IMR-90 (cell line): ENCODE data around the gene RHPN2. TPM values are rescaled to one million over a fixed set of nuclear protein-coding genes. Genes with fewer than 3 reads are reported as not detected.

Experiments used
- ATAC-seq: fragments of 200-7000 bp; cut with Tn5 transposase; 2 replicates; pipeline ENCODE4 v1.9.1; 2020; ENCODE audit warnings: low read depth, mild to moderate bottlenecking, moderate library complexity
- BruUV-seq: library from RNA; stranded (reverse); fragments of 400-500 nt; replicated peaks from 2 replicates; lab custom pipeline; 2021; lab: Mats Ljungman, UMichigan
- CTCF ChIA-PET: fragments of 300-600 bp; formaldehyde crosslinking; extraction: SDS; loops from one replicate; lab custom pipeline; 2021; ENCODE audit warnings: antibody characterized with exemption; lab: Yijun Ruan, JAX
- POLR2A ChIA-PET: fragments of 300-600 bp; sonication (Branson Sonifier 250); formaldehyde crosslinking; loops from one replicate; lab custom pipeline; 2022; ENCODE audit warnings: antibody characterized with exemption; ENCODE audit not compliant: unreplicated experiment; lab: Charles Lee
- DNase-seq: peaks from one replicate; pipeline ENCODE4 v3.0.0; 2013
- H2AFZ ChIP-seq: replicated peaks from 2 replicates; pipeline ENCODE3; 2013; ENCODE audit warnings: low read length, mild to moderate bottlenecking; ENCODE audit not compliant: poor library complexity
- H2AK5ac ChIP-seq: 2 replicates; pipeline ENCODE4 v1.6.1; 2013; ENCODE audit warnings: low read depth, low read length, inconsistent platforms
- H2AK9ac ChIP-seq: replicated peaks from 2 replicates; pipeline ENCODE3; 2013; ENCODE audit warnings: mild to moderate bottlenecking, low read depth, low read length, moderate library complexity; ENCODE audit not compliant: poor library complexity
- H2BK120ac ChIP-seq: 2 replicates; pipeline ENCODE4 v1.6.1; 2013; ENCODE audit warnings: low read depth, low read length, inconsistent platforms
- H2BK15ac ChIP-seq: 3 replicates; pipeline ENCODE4 v1.6.1; 2013; ENCODE audit warnings: low read depth, low read length, inconsistent platforms
- H2BK20ac ChIP-seq: 2 replicates; pipeline ENCODE4 v1.6.1; 2013; ENCODE audit warnings: low read depth, mild to moderate bottlenecking, inconsistent platforms, low read length, moderate library complexity
- H2BK5ac ChIP-seq: 2 replicates; pipeline ENCODE4 v1.6.1; 2013; ENCODE audit warnings: mild to moderate bottlenecking, low read depth, low read length, inconsistent platforms; ENCODE audit not compliant: poor library complexity, severe bottlenecking
- H3K14ac ChIP-seq: replicated peaks from 2 replicates; pipeline ENCODE4 v1.6.1; 2013; ENCODE audit warnings: low read depth, low read length, inconsistent platforms
- H3K18ac ChIP-seq: 2 replicates; pipeline ENCODE4 v1.6.1; 2013; ENCODE audit warnings: low read depth, low read length, control low read depth
- H3K23ac ChIP-seq: 2 replicates; pipeline ENCODE4 v1.6.1; 2013; ENCODE audit warnings: low read depth, low read length, inconsistent platforms
- H3K27ac ChIP-seq: 2 replicates; pipeline ENCODE4 v1.5.1; 2013; ENCODE audit warnings: mild to moderate bottlenecking, control low read depth, low read length; ENCODE audit not compliant: insufficient read depth
- H3K27me3 ChIP-seq: 2 replicates; pipeline ENCODE4 v1.6.1; 2013; ENCODE audit warnings: low read length; ENCODE audit not compliant: control insufficient read depth, insufficient read depth
- H3K36me3 ChIP-seq: 2 replicates; pipeline ENCODE4 v1.6.1; 2013; ENCODE audit warnings: low read length, mixed read lengths; ENCODE audit not compliant: control insufficient read depth, insufficient read depth
- H3K4ac ChIP-seq: 2 replicates; pipeline ENCODE4 v1.6.1; 2013; ENCODE audit warnings: low read depth, low read length, inconsistent platforms
- H3K4me1 ChIP-seq: 2 replicates; pipeline ENCODE4 v1.6.1; 2013; ENCODE audit warnings: low read length, mixed read lengths; ENCODE audit not compliant: control insufficient read depth, insufficient read depth
- H3K4me2 ChIP-seq: 2 replicates; pipeline ENCODE4 v1.6.1; 2013; ENCODE audit warnings: low read depth, mild to moderate bottlenecking, control low read depth, low read length, moderate library complexity
- H3K4me3 ChIP-seq: 2 replicates; pipeline ENCODE4 v1.5.1; 2013; ENCODE audit warnings: low read depth, mild to moderate bottlenecking, control low read depth, low read length, moderate library complexity; ENCODE audit not compliant: insufficient read depth
- H3K56ac ChIP-seq: 2 replicates; pipeline ENCODE4 v1.6.1; 2013; ENCODE audit warnings: low read length, inconsistent platforms; ENCODE audit not compliant: insufficient read depth; ENCODE audit errors: extremely low read depth
- H3K79me1 ChIP-seq, 2 experiments: 2 replicates each; pipeline ENCODE4 v1.6.1; 2013; ENCODE audit warnings: low read length in 2 of 2, inconsistent platforms in 1 of 2, low read depth in 1 of 2
- H3K9ac ChIP-seq: 2 replicates; pipeline ENCODE4 v1.6.1; 2013; ENCODE audit warnings: low read depth, low read length, control low read depth
- H3K9me1 ChIP-seq: 2 replicates; pipeline ENCODE4 v1.6.1; 2013; ENCODE audit warnings: low read length, inconsistent platforms; ENCODE audit not compliant: insufficient read depth
- H3K9me3 ChIP-seq: 2 replicates; pipeline ENCODE4 v1.6.1; 2013; ENCODE audit warnings: low read length; ENCODE audit not compliant: control insufficient read depth, insufficient read depth
- H4K20me1 ChIP-seq: 2 replicates; pipeline ENCODE4 v1.6.1; 2013; ENCODE audit warnings: low read length, inconsistent platforms; ENCODE audit not compliant: insufficient read depth
- H4K5ac ChIP-seq: 2 replicates; pipeline ENCODE4 v1.6.1; 2013; ENCODE audit warnings: mild to moderate bottlenecking, low read depth, low read length, control low read depth
- H4K8ac ChIP-seq, 2 experiments: 2 replicates each; pipeline ENCODE4 v1.6.1; 2013; ENCODE audit warnings: low read depth in 2 of 2, low read length in 2 of 2, control low read depth in 1 of 2, inconsistent platforms in 1 of 2
- H4K91ac ChIP-seq: 2 replicates; pipeline ENCODE4 v1.6.1; 2013; ENCODE audit warnings: low read depth, low read length, inconsistent platforms; ENCODE audit not compliant: insufficient read depth
- BHLHE40 ChIP-seq: fragments of 150-350 bp; IDR thresholded peaks from 2 replicates; pipeline ENCODE4 v1.6.1; 2016; ENCODE audit warnings: mild to moderate bottlenecking, low read depth, low read length
- CEBPB ChIP-seq: IDR thresholded peaks from 2 replicates; pipeline ENCODE4 v1.6.1; 2012; ENCODE audit warnings: low read depth, low read length, improper control_type of control experiment
- CHD1 ChIP-seq: IDR thresholded peaks from 2 replicates; pipeline ENCODE4 v1.6.1; 2012; ENCODE audit warnings: low read depth, low read length, improper control_type of control experiment
- FOS ChIP-seq: fragments of 150-350 bp; IDR thresholded peaks from 2 replicates; pipeline ENCODE4 v1.6.1; 2016; ENCODE audit warnings: low read depth, low read length
- MAFK ChIP-seq: IDR thresholded peaks from 2 replicates; pipeline ENCODE4 v1.6.1; 2012; ENCODE audit warnings: low read depth, low read length, improper control_type of control experiment
- MAZ ChIP-seq: IDR thresholded peaks from 2 replicates; pipeline ENCODE4 v1.6.1; 2012; ENCODE audit warnings: low read depth, mild to moderate bottlenecking, low read length, improper control_type of control experiment, moderate library complexity, borderline replicate concordance
- MXI1 ChIP-seq: IDR thresholded peaks from 2 replicates; pipeline ENCODE4 v1.6.1; 2012; ENCODE audit warnings: low read depth, mild to moderate bottlenecking, low read length, moderate library complexity, borderline replicate concordance
- NFE2L2 ChIP-seq: fragments of 150-350 bp; IDR thresholded peaks from 2 replicates; pipeline ENCODE4 v1.6.1; 2016; ENCODE audit warnings: low read depth, mild to moderate bottlenecking, low read length
- POLR2A ChIP-seq: IDR thresholded peaks from 2 replicates; pipeline ENCODE4 v1.6.1; 2012; ENCODE audit warnings: mild to moderate bottlenecking, low read depth, low read length
- RAD21 ChIP-seq: IDR thresholded peaks from 2 replicates; pipeline ENCODE4 v1.6.1; 2012; ENCODE audit warnings: low read length, improper control_type of control experiment
- RCOR1 ChIP-seq: IDR thresholded peaks from 2 replicates; pipeline ENCODE4 v1.6.1; 2012; ENCODE audit warnings: mild to moderate bottlenecking, low read length, improper control_type of control experiment; ENCODE audit not compliant: insufficient replicate concordance
- RFX5 ChIP-seq: IDR thresholded peaks from 2 replicates; pipeline ENCODE4 v1.8.0; 2012; ENCODE audit warnings: low read depth, mild to moderate bottlenecking, low read length, moderate library complexity
- SMC3 ChIP-seq: fragments of 150-350 bp; IDR thresholded peaks from 2 replicates; pipeline ENCODE4 v1.6.1; 2016; ENCODE audit warnings: low read depth, mild to moderate bottlenecking, antibody characterized with exemption, low read length, moderate library complexity
- WGBS, 2 experiments: methylation state at CpG; one replicate each; pipeline versions ENCODE4 v1.1.5 to v1.1.7; 2013; ENCODE audit warnings: missing lambda C conversion rate in 2 of 2; ENCODE audit not compliant: insufficient read length in 1 of 2; ENCODE audit errors: extremely low coverage in 2 of 2; 5-methylcytosine and 5-hydroxymethylcytosine counted together
- dilution Hi-C: fragments of 300-500 bp; cut with HindIII; formaldehyde crosslinking; loops from one replicate; pipeline ENCODE4 v1.14.3; 2018; ENCODE audit warnings: low sequenced_read_pairs; ENCODE audit not compliant: unreplicated experiment
- in situ Hi-C: fragments of 300-500 bp; cut with MboI; formaldehyde crosslinking; loops from 3 replicates; pipeline ENCODE4 v1.14.3; 2019; ENCODE audit warnings: low sequenced_read_pairs, inconsistent platforms, mixed read lengths
- intact Hi-C: fragments of 100-400 bp; cut with micrococcal nuclease; formaldehyde crosslinking; loops from 2 replicates; pipeline ENCODE4 v1.10.0; 2022
- polyA plus RNA-seq, 3 experiments: library from polyadenylated mRNA; depleted of rRNA; stranded (reverse); fragments of >200 nt; gene quantifications; 2 replicates each; pipeline ENCODE4 v1.2.3, GENCODE V29; 2012; ENCODE audit warnings: low replicate concordance in 1 of 3
- total RNA-seq: library from RNA; depleted of rRNA; stranded (reverse); fragments of >200 nt; gene quantifications from 2 replicates; pipeline ENCODE4 v1.2.3, GENCODE V29; 2012
- TF ChIP-seq, protein P1 (sequence below): conservative IDR thresholded peaks from 2 replicates; pipeline ENCODE4 v1.5.1; 2012; ENCODE audit warnings: mild to moderate bottlenecking, low read depth, low read length, improper control_type of control experiment
- TF ChIP-seq, protein P2 (sequence below): fragments of 150-350 bp; IDR thresholded peaks from 2 replicates; pipeline ENCODE4 v1.6.1; 2017; ENCODE audit warnings: mild to moderate bottlenecking, antibody characterized with exemption, low read length, low read depth
- TF ChIP-seq, protein P3 (sequence below): fragments of 150-350 bp; IDR thresholded peaks from 2 replicates; pipeline ENCODE4 v1.6.1; 2016; ENCODE audit warnings: low read depth, mild to moderate bottlenecking, low read length, moderate library complexity, borderline replicate concordance

RHPN2 gene
- total and polyA plus RNA-seq, 2 of the 4 experiments (the other 2 are of a cell fraction), result 2.3 to 4.0 TPM

DNA sequence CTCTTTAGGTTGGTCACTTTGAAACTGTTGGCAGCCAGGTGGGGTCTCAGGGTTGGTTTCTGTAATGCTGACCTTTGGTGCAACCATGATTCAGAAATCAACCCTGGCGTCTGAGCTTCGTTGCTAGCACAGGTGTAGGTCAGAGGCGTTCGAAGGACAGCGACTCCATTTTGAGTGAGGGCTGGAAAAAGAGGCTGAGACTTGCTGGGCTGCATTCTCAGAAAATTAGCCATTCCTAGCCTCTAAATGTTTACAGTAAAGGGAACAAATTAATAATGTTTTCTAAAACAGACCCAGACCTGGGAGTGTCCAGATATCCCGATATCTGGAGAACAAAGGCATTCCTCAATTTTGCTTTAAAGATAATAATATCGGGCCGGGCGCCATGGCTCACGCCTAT lies 29.2 kb downstream of the RHPN2 start:
- no peak overlapping the region for H3K14ac ChIP-seq
- dilution Hi-C loops, result no loop called here
- H3K4me3 ChIP-seq, result no peak overlapping the region
- no peak overlapping the region for H2BK15ac ChIP-seq
- no peak overlapping the region for H4K5ac ChIP-seq
- no peak overlapping the region for H2BK5ac ChIP-seq
- no peak overlapping the region for H4K91ac ChIP-seq
- H3K4me1 ChIP-seq, result no peaks in the 10 kb centered on the region
- no peak overlapping the region for H2AFZ ChIP-seq
- intact Hi-C loops, result no loop called here
- no peaks in the 10 kb centered on the region for H4K20me1 ChIP-seq
- ChIA-PET POLR2A (no interaction called here), CTCF (no interaction called here)
- ATAC-seq (no peak), DNase-seq (no peak)
- no peaks in the 10 kb centered on the region for H3K9me1 ChIP-seq
- H3K4ac ChIP-seq, result no peak overlapping the region
- no peak overlapping the region for H3K23ac ChIP-seq
- in situ Hi-C loops, result no loop called here
- H2AK5ac ChIP-seq, result no peak overlapping the region
- H3K27me3 ChIP-seq, result no peaks in the 10 kb centered on the region
- H2BK120ac ChIP-seq, result no peak overlapping the region
- H3K4me2 ChIP-seq, result no peak overlapping the region
- TF ChIP-seq, protein P1, sequence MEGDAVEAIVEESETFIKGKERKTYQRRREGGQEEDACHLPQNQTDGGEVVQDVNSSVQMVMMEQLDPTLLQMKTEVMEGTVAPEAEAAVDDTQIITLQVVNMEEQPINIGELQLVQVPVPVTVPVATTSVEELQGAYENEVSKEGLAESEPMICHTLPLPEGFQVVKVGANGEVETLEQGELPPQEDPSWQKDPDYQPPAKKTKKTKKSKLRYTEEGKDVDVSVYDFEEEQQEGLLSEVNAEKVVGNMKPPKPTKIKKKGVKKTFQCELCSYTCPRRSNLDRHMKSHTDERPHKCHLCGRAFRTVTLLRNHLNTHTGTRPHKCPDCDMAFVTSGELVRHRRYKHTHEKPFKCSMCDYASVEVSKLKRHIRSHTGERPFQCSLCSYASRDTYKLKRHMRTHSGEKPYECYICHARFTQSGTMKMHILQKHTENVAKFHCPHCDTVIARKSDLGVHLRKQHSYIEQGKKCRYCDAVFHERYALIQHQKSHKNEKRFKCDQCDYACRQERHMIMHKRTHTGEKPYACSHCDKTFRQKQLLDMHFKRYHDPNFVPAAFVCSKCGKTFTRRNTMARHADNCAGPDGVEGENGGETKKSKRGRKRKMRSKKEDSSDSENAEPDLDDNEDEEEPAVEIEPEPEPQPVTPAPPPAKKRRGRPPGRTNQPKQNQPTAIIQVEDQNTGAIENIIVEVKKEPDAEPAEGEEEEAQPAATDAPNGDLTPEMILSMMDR, result no peak
- no peak for TF ChIP-seq RFX5
- no peak for TF ChIP-seq BHLHE40
- no peak for TF ChIP-seq RAD21
- TF ChIP-seq MXI1, result no peak
- TF ChIP-seq MAFK, result no peak
- TF ChIP-seq CEBPB, result no peak
- TF ChIP-seq, protein P2, sequence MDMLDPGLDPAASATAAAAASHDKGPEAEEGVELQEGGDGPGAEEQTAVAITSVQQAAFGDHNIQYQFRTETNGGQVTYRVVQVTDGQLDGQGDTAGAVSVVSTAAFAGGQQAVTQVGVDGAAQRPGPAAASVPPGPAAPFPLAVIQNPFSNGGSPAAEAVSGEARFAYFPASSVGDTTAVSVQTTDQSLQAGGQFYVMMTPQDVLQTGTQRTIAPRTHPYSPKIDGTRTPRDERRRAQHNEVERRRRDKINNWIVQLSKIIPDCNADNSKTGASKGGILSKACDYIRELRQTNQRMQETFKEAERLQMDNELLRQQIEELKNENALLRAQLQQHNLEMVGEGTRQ, result no peak
- TF ChIP-seq FOS, result no peak
- no peak for TF ChIP-seq RCOR1
- TF ChIP-seq NFE2L2, result no peak
- no peak for TF ChIP-seq SMC3
- TF ChIP-seq, protein P3, sequence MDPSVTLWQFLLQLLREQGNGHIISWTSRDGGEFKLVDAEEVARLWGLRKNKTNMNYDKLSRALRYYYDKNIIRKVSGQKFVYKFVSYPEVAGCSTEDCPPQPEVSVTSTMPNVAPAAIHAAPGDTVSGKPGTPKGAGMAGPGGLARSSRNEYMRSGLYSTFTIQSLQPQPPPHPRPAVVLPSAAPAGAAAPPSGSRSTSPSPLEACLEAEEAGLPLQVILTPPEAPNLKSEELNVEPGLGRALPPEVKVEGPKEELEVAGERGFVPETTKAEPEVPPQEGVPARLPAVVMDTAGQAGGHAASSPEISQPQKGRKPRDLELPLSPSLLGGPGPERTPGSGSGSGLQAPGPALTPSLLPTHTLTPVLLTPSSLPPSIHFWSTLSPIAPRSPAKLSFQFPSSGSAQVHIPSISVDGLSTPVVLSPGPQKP, result no peak
- TF ChIP-seq MAZ, result no peak
- TF ChIP-seq CHD1, result no peak
- TF ChIP-seq POLR2A, result no peak
- H3K18ac ChIP-seq, result no peak overlapping the region
- no TSS peak for BruUV-seq
- no peaks in the 10 kb centered on the region for H3K9me3 ChIP-seq
- H2BK20ac ChIP-seq, result no peak overlapping the region
- no peak overlapping the region for H2AK9ac ChIP-seq
- H3K27ac ChIP-seq, result no peak overlapping the region
- H3K79me1 ChIP-seq, result no peaks in the 10 kb centered on the region; a peak in 1 of 4 replicates
- H4K8ac ChIP-seq, result no peak overlapping the region
- no peak overlapping the region for H3K56ac ChIP-seq
- WGBS, 2 experiments, result no CpG with 5 or more reads among the region's 10 CpGs
- H3K9ac ChIP-seq, result no peak overlapping the region
- no peaks in the 10 kb centered on the region for H3K36me3 ChIP-seq
